GM18508 (cell line): ENCODE measurements around the gene TRIM9.

Experiments
- ATAC-seq: cut with Tn5 transposase; IDR thresholded peaks from one replicate; pipeline ENCODE4 v1.9.1; 2021; ENCODE audit warnings: moderate number of reproducible peaks; ENCODE audit not compliant: insufficient read depth, unreplicated experiment

Gene TRIM9

DNA sequence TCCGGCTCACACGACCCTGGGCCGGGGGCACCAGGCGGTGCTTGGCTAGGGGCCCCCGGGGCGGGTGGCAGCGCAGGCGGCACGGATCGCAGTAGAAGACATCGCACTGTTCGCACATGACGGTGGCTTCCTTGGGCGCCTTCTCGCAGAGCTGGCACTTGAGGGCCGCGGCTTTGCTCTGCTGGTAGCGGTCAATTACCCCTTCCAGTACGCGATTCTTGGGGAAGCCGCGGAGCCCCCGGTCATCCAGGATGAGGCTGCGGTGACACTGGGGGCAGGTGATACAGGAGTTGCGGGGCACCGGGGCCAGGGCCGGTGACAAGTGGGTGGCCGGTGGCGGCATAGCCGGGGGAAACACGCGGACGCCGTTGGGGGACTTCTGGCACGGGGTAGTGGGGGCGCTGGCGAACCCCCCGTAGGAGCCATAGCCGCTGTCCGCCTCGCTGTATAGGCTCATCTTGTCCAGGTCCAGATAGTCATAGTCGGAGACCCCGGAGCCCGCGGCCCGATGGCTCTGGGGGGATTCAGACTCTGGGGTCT lies 553 bp downstream of the TRIM9 start:
- no peak for ATAC-seq

DNA sequence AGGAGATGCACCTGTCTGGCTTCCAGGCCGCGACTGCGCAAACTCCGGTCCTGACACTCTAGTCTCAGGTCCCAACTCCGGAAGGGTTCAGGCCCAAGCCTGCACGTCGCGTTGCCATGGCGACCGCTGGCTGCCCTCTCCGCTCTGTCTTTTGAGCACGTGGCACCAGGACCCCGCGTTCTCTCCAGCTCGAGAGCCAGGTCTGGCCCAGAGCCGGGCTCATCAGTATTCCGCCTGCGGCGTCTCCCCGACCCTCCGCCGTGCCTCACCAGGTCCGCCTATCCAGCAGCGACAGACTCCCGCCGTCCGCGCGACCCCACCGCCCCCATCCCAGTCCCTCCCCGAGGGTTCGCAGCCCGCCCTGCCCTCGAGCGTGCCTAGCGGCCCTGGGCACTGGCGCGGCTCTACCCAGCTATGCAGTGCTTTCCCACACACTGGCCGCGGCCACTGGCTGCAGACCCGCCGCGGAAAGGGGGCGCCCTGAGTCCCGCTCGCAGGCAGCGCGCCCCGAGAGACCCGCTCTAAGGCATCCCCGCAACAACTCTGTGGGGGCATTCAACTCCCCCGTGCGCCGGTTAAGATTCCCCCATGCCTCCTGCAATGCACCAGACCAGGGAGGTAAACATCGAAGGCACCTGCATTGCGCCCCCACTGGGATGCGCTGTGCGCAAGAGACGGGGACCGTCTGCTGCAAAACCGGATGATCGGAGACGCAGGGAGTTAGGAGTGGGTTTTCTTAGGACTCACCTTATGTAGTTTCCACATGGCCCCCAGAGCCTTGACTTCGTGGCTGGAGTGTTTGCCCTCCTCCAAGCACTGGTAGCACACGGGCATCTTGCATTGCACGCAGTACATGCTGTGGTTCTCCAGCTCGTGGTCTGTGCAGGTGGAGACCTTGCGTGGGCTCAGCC lies 1.3 kb downstream of the TRIM9 start:
- no peak for ATAC-seq

DNA sequence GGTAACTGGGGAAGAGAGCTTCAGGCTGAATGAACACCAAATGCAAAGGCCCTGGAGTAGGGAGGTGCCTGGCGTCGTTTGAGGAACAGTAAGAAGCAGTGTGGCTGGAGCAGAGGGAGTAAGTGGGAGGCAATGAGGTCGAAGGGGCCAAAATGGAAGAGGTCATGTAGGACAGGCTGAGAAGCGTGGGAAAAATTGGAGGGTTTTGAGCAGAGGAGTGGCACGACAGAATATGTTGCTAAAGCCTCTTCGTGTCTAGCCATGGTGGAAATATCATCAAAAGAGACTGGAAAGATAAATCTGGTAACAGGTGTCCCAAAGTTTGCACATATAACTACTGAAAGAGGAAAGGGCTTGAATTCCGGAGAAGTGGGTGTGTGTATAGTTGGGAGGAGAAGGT lies 1.9 kb downstream of the TRIM9 start:
- no peak for ATAC-seq

DNA sequence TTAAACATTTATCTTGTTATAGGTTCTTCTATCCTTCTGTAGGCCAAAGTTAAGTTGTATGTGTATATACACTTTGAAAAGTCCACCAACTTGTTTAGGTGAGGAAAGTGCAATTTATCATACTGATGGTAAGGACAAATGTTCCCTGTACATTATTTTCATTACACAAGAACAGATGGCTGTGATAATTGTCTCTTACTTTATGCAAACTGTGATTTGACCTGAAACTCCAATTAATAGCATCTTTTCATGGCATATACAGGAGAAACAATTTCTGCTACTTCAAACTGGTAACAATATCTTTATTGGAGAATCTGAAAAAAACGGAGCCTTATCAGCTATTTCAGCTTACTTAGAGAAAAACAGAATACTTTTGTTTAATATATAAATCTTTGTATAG lies 5.6 kb downstream of the TRIM9 start:
- no peak for ATAC-seq

DNA sequence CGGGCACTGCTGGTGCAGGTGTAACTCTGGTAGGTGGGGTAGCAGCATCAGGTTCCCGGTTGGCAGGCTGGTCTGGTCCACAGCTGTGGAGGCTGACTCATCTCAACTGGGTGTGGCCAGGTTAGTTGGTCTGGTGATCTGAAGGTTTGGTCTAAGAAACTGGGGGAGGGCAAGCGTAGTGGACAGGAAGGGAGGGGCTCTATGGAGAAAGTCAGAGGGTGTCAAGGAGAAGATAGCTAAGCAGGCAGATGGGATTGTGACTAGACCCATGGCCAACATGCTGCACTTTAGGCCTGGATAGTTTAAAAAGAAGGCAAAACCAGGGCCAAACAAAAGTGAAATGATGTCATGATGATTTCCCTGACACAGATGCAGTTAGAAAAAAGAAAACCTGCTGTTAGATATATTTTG lies 7.9 kb downstream of the TRIM9 start:
- ATAC-seq = no peak

DNA sequence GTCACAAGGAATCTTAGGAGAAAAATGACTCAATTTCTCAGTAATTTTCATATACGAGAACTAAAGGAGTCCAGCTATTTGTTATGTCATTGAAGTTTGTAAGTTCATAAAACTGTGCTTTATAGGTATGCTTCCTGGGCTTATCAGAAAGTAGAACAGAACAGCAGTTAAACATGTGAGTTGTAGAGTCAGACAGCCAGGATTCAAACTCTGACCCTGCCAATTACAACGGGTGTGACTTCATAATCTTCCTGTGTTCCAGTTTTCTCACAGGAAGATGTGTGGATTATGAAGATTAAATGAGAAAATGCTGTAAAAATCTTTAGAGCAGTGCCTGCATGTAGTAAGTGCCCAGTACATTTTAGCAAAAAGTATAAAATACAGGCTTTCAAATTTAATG lies 8.9 kb downstream of the TRIM9 start:
- ATAC-seq = no peak

DNA sequence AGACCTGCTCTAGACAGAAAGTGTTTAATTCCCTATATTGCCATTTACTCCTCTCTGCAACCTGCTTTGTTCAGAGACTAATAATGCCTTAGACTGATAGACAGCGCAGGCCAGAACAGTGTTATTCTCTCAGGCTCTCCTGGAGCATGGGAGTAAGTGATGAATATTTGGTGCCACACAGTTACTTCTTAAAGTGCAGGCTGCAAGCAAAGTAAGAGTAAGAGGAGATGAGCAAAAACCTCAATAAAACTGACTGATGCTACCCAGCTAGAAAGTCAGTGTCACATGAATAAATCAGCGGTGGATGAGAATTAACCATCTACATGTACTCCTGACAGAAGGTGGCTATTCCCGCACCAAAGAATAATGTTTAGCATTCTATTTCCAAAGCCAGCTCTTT lies 9.9 kb downstream of the TRIM9 start:
- no peak for ATAC-seq

DNA sequence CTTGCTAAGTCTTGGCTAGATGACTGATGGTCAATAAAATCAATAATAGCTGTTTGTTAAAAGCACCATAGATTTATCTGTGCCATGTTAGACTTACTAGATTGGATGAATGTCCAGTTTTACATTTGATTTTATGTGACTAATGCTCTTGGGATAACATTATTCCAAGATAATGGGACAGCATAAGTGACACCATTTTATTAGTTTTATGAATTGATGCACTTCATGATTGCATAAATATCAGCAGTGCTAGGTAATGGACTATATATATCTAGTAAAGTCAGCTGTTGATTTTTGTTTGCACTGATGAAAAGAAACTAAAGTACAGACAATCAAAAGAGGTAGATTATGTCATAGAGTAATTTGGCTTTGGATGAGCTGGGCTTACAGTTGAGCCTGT lies 10.4 kb downstream of the TRIM9 start:
- no peak for ATAC-seq

DNA sequence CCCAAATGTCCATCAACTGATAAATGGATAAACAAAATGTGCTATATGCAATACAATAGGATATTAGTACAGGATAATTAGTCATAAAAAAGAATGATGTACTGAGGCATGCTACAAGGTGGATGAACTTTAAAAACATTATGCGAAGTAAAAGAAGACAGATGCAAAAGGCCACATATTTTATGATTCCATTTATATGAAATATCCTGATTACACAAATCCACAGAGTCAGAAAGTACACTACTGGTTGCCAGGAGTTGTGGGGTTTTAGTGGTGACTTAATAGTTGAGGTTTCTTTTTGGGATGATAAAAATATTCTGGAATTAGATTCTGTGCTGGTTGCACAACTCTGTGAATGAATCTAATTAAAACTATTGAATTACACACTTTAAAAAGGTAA lies 12.6 kb downstream of the TRIM9 start:
- no peak for ATAC-seq

DNA sequence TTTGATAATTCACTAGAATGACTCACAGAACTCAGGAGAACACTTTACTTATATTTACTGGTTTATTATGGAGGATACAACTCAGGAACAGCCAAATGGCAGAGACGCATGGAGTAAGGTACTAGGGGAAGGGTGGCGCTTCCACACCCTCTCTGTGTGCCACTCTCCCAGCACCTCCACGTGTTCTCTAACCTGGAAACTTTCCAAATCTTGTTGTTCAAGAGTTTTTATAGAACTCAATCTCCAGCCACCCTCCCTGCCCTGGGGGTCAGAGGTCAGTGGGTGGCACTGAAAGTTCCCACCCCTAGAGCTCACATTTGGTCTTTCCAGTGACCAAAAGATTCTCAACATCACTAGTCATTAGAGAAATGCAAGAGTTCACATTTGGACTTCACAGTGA lies 13.2 kb downstream of the TRIM9 start:
- no peak for ATAC-seq

DNA sequence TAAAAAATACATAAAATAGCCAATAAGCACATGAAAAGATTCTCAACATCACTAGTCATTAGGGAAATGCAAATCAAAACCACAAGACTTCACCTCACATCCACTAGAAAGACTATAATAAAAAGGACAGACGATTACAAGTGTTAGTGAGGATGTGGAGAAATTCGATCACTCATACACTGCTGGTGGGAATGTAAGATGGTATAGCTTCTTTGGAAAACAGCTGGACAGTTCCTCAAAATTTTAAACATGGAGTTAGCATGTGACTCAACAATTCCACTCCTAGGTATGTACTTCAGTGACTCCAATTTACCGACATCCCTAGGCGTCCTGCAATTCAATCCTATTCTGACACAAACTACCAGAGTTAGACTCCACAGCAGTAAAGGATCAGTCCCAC lies 13.7 kb downstream of the TRIM9 start:
- no peak for ATAC-seq

DNA sequence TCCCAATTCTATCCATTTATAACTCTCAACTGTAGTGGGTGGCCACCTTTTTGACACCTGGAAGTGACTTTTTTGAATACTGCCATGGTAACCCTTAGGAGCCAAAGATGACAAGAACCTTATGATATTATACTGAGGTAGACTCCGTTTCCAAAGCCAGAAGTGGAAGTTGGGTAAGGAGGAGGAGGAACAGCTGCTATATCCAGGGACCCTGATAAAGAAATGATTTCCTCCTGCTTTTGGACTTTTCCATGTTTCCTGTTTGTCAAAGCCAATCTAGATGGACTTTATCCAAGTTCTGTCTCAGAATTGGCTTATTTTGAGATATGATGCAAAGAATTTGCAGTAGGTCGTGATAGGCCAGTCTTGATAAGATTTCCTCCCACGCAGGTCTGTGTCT lies 14.3 kb downstream of the TRIM9 start:
- no peak for ATAC-seq

DNA sequence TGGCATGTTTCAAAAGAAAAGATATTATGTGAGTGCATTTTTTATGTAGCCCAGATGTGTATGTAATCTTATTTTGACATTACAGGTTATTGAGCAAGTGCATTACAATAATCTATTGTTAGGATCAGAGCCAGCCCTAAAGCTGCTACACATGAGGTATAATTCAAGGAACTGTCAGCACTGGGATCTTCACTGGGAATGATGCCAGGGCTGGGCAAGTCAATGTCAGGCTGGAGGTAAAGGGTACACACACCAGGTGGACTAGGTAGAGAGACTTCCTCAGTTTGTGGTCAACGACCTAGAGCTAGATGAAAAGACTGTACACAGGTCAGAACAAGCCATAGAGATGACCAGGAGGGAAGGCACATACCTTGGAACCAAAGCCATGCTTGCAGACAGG lies 15.4 kb downstream of the TRIM9 start:
- ATAC-seq = no peak

DNA sequence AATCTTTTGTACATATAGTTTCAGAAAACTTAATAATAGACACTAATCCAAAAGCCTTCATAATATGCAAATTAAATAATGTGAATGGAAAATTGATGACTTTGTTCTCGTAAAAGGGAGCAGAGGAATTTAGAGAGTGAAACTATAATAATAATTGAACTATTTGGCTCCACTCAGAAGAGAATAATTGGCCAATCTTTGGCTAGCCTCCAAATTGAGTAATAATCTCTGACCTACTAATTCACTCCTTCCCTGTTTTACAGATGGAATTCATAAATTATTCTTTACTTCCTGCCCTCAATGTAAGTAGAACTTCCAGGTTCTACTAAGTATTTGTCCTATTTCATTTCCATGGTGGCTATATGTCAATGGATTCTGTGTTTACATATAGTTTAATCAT lies 15.8 kb downstream of the TRIM9 start:
- ATAC-seq = no peak

DNA sequence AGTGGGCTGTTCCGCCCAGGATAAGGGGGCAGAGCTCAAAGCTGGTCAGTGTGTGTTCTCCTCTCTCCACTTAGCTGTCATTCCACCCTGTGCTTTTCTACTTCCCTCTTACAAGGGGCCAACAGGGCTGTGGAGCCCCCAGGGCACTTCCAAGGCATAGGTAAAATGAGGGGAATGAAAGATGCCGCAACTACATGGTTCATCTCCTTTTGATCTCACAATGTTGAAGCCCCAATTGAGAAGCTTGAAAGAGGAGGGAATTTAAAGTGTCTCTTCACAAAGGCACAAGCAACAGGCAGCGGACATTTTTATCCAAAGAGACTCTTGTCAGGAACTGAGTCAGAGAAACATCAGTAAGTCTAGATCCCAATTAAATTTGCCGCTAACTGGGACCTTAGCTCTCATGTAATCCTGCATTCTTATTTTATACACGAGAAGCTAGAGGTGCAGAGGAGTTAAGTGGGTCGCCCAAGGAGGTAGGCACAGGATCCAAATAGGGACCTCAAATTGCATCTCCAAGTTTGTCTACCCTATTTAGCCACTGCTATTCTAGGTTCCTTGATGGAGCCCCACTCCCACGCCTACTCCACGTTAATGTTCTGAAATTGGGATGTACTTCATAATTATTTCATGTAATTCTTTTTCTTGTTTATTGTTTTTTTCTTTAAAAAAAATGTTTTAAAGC lies 20.1 kb downstream of the TRIM9 start:
- ATAC-seq = no peak

DNA sequence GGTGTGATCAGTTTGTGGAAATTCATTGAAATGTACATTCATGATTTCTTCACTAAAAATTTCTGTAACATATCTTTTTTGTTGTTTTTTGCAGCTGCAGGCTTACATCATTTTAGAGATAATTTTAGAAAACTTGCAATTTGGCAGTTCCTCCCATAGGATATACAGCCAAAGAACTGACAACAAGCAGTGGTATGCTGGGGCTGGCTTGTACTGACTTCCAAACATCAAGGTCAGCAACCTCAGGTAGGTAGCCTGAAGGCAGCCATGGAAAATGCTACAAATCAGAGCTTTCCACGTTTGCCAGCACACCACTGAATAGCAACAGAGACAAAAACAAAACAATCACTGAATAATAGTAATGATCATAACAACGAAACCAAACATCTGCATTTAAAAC lies 21.2 kb downstream of the TRIM9 start:
- no peak for ATAC-seq

DNA sequence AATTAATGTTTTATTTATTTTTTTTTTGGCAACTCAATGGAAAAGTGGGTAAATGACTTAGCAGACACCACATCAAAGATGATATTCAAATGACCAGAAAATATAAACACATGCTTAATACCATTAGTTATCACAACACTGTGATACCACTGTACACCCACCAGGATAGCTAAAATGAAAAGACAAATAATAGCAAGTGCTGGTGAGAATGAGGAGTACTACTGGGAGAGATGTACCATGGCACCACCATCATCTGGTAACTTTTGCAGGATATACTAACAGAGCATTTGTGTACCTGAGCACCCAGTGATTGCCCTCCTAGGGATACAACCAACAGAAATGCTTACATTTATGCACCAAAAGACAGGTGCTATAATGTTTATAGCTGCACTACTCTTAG lies 21.9 kb downstream of the TRIM9 start:
- ATAC-seq = no peak

DNA sequence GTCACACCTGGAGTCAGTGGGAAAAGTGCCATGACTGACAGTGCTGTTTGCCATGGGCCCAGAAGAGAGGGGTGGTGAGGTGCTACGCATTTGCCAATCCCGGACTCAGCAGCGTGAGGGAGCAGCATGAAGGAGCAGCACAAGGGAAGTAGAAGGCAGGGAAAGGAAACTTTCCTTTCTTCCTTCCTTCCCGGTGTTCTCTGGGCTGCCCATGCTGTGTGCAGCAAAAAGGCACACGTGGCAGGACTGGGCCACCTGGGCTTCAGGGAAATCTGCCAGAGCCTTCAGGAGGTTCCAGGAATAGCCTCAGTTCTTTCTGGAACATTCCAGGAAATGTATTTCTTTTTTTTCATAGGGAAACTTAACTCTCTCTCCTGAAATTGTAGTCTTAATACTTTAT lies 23.0 kb downstream of the TRIM9 start:
- no peak for ATAC-seq

DNA sequence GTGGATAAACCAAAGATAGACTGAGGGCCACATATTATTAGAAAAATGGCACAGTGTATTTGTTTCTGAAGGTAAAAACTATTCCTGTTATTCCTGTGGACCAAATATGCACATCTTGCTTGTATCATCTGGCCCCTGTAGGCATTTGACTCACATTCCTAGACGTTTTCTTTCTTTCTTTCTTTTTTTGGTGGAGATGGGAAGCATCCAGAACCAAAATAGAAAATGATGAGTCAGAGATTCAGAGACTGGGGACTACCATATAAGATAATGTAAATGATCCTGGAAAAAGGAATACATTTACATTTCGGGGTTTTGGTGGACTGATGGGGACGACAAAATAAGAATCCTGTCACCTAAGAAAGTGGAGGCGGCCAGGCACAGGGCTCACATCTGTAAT lies 24.2 kb downstream of the TRIM9 start:
- ATAC-seq = no peak

DNA sequence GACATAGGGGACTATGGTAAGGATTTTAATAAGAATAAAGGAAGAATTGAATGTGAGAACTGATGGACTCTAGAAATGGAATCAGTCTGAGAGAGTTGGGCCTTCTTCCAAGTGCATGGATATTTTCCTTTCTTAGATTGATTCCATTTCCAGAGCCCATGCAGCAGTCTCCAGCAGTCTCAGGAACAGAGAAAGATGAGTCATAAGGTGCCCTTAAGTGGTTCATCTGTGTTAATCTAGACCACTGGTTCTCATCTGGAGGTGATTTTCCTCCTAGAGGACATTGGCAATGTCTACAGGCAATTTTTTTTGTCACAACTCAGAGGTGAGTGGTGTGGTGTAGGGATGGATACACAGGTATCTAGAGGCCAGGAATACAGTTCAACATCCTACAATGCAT lies 25.9 kb downstream of the TRIM9 start:
- no peak for ATAC-seq

DNA sequence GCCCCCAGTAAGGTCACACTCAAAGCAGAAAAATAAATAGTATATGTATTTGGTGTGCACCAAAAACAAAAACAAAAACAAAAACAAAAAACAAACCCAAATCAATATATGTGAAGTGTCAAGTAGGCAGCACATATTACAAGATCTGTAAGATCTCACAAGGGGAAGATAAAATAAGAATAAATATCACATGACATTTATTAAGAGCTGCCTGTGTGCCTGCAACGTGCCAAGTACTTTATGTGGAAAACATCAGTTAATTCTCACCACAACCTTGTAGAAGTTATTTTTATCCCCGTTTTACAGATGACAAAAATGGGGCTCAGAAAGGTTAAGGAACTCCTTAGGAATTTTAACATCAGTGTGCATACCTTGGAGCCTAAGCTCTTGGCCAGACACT lies 26.6 kb downstream of the TRIM9 start:
- no peak for ATAC-seq

DNA sequence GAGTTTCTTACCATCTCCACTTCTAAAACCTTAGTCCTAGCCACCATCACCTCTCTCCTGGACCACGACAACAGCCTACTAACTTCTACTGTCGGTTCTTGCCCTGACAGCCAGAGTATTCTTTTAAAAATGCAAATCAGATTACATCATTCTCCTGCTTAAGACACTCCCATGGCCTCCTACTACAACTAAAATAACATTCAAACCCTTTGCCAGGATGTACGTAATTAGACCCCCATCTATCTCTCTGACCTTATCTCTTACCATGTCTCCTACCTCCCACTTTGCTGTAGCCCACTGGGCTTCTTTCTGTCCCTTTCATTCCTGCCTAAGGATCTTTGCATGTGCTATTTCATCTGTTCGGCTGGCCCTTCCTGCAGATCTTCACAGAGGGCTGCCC lies 27.6 kb downstream of the TRIM9 start:
- no peak for ATAC-seq
